AG10803 (cell line): ENCODE results near the gene BRPF3.
A peak's percentile ranks its signal among the peaks of the same experiment; 100 is the strongest.
"Not testable (repeated sequence)": the region's sequence is repeated elsewhere in the genome, so short reads cannot be mapped to it uniquely, and the experiment has no call there.

Source experiments
- DNase-seq: peaks from one replicate; pipeline ENCODE4 v3.0.0; 2010; ENCODE audit warnings: low read depth
- H3K4me3 ChIP-seq: 2 replicates; pipeline ENCODE4 v1.5.1; 2011; ENCODE audit warnings: mild to moderate bottlenecking, low read length, control low read depth
- TF ChIP-seq, protein P1 (sequence below): conservative IDR thresholded peaks from 2 replicates; pipeline ENCODE4 v1.5.1; 2011; ENCODE audit warnings: mild to moderate bottlenecking, low read length, control low read depth, inconsistent platforms

The BRPF3 gene

GRCh38 chr6:36210886-36211595, 14.5 kb downstream of the BRPF3 start:
- TF ChIP-seq, protein P1, sequence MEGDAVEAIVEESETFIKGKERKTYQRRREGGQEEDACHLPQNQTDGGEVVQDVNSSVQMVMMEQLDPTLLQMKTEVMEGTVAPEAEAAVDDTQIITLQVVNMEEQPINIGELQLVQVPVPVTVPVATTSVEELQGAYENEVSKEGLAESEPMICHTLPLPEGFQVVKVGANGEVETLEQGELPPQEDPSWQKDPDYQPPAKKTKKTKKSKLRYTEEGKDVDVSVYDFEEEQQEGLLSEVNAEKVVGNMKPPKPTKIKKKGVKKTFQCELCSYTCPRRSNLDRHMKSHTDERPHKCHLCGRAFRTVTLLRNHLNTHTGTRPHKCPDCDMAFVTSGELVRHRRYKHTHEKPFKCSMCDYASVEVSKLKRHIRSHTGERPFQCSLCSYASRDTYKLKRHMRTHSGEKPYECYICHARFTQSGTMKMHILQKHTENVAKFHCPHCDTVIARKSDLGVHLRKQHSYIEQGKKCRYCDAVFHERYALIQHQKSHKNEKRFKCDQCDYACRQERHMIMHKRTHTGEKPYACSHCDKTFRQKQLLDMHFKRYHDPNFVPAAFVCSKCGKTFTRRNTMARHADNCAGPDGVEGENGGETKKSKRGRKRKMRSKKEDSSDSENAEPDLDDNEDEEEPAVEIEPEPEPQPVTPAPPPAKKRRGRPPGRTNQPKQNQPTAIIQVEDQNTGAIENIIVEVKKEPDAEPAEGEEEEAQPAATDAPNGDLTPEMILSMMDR: no peak
- no peak overlapping the region for H3K4me3 ChIP-seq
- DNase-seq: no peak

DNA sequence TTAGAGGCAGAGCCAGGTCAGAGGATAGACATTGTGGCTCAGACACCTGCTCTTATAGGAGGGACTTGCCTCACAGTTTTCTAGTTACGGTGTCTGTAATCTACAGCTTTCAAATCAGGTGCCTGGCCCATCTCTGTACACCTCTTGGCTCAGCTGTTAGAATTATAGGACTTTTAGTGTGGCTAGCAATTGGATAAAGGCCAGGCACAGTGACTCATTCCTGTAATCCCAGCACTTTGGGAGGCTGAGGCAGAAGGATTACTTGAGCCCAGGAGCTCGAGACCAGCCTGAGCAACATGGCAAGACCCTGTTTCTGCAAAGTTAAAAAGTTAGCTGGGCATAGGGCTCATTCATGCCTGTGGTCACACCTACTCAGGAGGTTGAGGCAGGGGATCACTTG, 20.0 kb downstream of the BRPF3 start:
- TF ChIP-seq, protein P1: no peak
- H3K4me3 ChIP-seq: no peak overlapping the region
- DNase-seq: peak; percentile 34

DNA sequence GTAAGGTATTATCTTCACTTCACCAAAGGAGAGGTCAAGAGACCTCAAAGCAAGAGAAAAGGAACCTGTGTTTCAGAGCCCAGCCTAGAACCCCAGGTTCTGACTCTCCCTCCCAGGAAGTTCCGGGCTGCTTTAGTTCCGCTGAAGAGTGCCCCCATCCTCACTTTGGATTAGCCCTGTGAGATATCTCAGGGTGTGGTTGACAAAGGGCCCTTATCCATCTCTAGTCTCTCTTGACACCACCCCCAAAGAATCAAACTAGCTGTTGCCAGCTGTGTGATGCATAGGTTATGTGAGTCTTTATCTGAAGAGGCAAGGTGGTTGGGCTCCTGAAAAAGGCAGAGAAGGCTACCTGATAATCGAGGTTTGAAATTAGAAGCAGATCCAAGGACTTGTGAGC, 20.6 kb downstream of the BRPF3 start:
- no peak for DNase-seq
- TF ChIP-seq, protein P1: no peak
- no peak overlapping the region for H3K4me3 ChIP-seq

GRCh38 chr6:36217946-36218345, 21.4 kb downstream of the BRPF3 start:
- H3K4me3 ChIP-seq: no peak overlapping the region
- no peak for DNase-seq
- TF ChIP-seq, protein P1: no peak

GRCh38 chr6:36218516-36218915, 22.0 kb downstream of the BRPF3 start:
- not testable (repeated sequence) for DNase-seq, H3K4me3 ChIP-seq

GRCh38 chr6:36219081-36219480, 22.5 kb downstream of the BRPF3 start:
- H3K4me3 ChIP-seq: no peak overlapping the region
- TF ChIP-seq, protein P1: no peak
- DNase-seq: no peak

GRCh38 chr6:36220226-36220625, 23.7 kb downstream of the BRPF3 start:
- no peak for DNase-seq
- TF ChIP-seq, protein P1: no peak
- no peak overlapping the region for H3K4me3 ChIP-seq
